H1 (cell line): ENCODE results near the gene SDSL. TPM values are rescaled to one million over a fixed set of nuclear protein-coding genes. Genes with fewer than 3 reads are reported as not detected.

Experiments
- CTCF ChIA-PET: fragments of 300-600 bp; sonication (Branson Sonifier 250); formaldehyde crosslinking; loops from one replicate; lab custom pipeline; 2021; ENCODE audit not compliant: partially characterized antibody; lab: Charles Lee
- POLR2A ChIA-PET: fragments of 300-600 bp; sonication (Branson Sonifier 250); formaldehyde crosslinking; loops from one replicate; lab custom pipeline; 2021; ENCODE audit warnings: inconsistent platforms; ENCODE audit not compliant: partially characterized antibody; lab: Charles Lee
- DNase-seq, 2 experiments: peaks; one replicate each; pipeline versions ENCODE4 v3.0.0 to v3.0.0-alpha.2; 2010 to 2022; ENCODE audit warnings: low spot score in 2 of 2, low read depth in 1 of 2, mixed read lengths in 1 of 2
- FAIRE-seq: peaks from 2 replicates; lab custom pipeline; 2011; peaks lifted over from hg19 to GRCh38; lab: Jason Lieb, UNC
- H2AFZ ChIP-seq: 2 replicates; pipeline ENCODE4 v1.8.1; 2012; ENCODE audit warnings: low read length, inconsistent platforms
- H2AK5ac ChIP-seq: 2 replicates; pipeline ENCODE4 v1.6.1; 2013; ENCODE audit warnings: low read depth, low read length
- H2BK120ac ChIP-seq: replicated peaks from 2 replicates; pipeline ENCODE3; 2013; ENCODE audit warnings: low read depth, low read length, inconsistent platforms
- H2BK12ac ChIP-seq: 2 replicates; pipeline ENCODE4 v1.6.1; 2013; ENCODE audit warnings: low read depth, low read length
- H2BK15ac ChIP-seq: 2 replicates; pipeline ENCODE4 v1.6.1; 2013; ENCODE audit warnings: low read length
- H2BK20ac ChIP-seq: 2 replicates; pipeline ENCODE4 v1.6.1; 2013; ENCODE audit warnings: low read length
- H2BK5ac ChIP-seq: 2 replicates; pipeline ENCODE4 v1.6.1; 2013; ENCODE audit warnings: low read depth, low read length
- H3K14ac ChIP-seq: 2 replicates; pipeline ENCODE4 v1.6.1; 2013; ENCODE audit warnings: inconsistent platforms; ENCODE audit not compliant: insufficient read length
- H3K18ac ChIP-seq: 2 replicates; pipeline ENCODE4 v1.6.1; 2013; ENCODE audit warnings: low read length; ENCODE audit errors: extremely low read depth
- H3K23ac ChIP-seq: 2 replicates; pipeline ENCODE4 v1.6.1; 2013; ENCODE audit warnings: inconsistent platforms; ENCODE audit not compliant: insufficient read length
- H3K23me2 ChIP-seq: 2 replicates; pipeline ENCODE4 v1.6.1; 2013; ENCODE audit warnings: low read depth, low read length
- H3K27ac ChIP-seq: 2 replicates; pipeline ENCODE4 v1.6.1; 2011; ENCODE audit warnings: low read depth, low read length, inconsistent platforms
- H3K27me3 ChIP-seq, 4 experiments: replicated peaks in 1 of 4; 1 replicate in 1 of 4; 2 replicates in 3 of 4; pipeline versions ENCODE4 v1.6.1 to v1.8.1; 2011 to 2013; ENCODE audit warnings: low read length in 3 of 4, mild to moderate bottlenecking in 3 of 4, inconsistent platforms in 2 of 4, mixed read lengths in 2 of 4, moderate library complexity in 1 of 4; ENCODE audit not compliant: control insufficient read depth in 3 of 4, insufficient read depth in 3 of 4; ENCODE audit errors: extremely low read depth in 1 of 4
- H3K36me3 ChIP-seq, 4 experiments: 2 replicates each; pipeline versions ENCODE4 v1.6.1 to v1.8.1; 2011 to 2013; ENCODE audit warnings: mild to moderate bottlenecking in 4 of 4, low read length in 3 of 4, moderate library complexity in 2 of 4, control low read depth in 1 of 4, inconsistent platforms in 1 of 4; ENCODE audit not compliant: insufficient read depth in 4 of 4, control insufficient read depth in 2 of 4
- H3K4ac ChIP-seq: replicated peaks from 2 replicates; pipeline ENCODE3; 2013; ENCODE audit warnings: low read length, low read depth, mixed read lengths, inconsistent platforms; ENCODE audit not compliant: insufficient read length
- H3K4me1 ChIP-seq, 4 experiments: replicated peaks in 1 of 4; 1 replicate in 1 of 4; 2 replicates in 3 of 4; pipeline versions ENCODE4 v1.6.1 to v1.8.1; 2011 to 2013; ENCODE audit warnings: low read length in 3 of 4, inconsistent platforms in 2 of 4, mixed read lengths in 1 of 4; ENCODE audit not compliant: insufficient read depth in 4 of 4, control insufficient read depth in 3 of 4
- H3K4me2 ChIP-seq, 2 experiments: 2 replicates each; pipeline versions ENCODE4 v1.6.1 to v1.8.1; 2011 to 2013; ENCODE audit warnings: low read depth in 2 of 2, low read length in 2 of 2, control low read depth in 1 of 2, inconsistent platforms in 1 of 2, mild to moderate bottlenecking in 1 of 2; ENCODE audit not compliant: insufficient read depth in 1 of 2
- H3K4me3 ChIP-seq, 4 experiments: fragments of 200-600, 300-600 bp in 1 of 4; sonication (generic), shearing (Covaris generic), sonication (Bioruptor Twin) in 1 of 4; 2 replicates each; pipeline versions ENCODE4 v1.5.1 to v1.8.1; 2011 to 2016; ENCODE audit warnings: low read length in 4 of 4, low read depth in 3 of 4, control low read depth in 2 of 4, inconsistent platforms in 2 of 4, mild to moderate bottlenecking in 2 of 4, mixed read lengths in 1 of 4, moderate library complexity in 1 of 4; ENCODE audit not compliant: insufficient read depth in 2 of 4; ENCODE audit errors: extremely low read depth in 1 of 4
- H3K56ac ChIP-seq: replicated peaks from 2 replicates; pipeline ENCODE3; 2013; ENCODE audit warnings: low read depth, mild to moderate bottlenecking, mixed read lengths, low read length, inconsistent platforms; ENCODE audit not compliant: insufficient read length
- H3K79me1 ChIP-seq: 2 replicates; pipeline ENCODE4 v1.6.1; 2013; ENCODE audit warnings: low read depth, low read length, control low read depth
- H3K79me2 ChIP-seq, 2 experiments: 2 replicates each; pipeline versions ENCODE4 v1.6.1 to v1.8.1; 2012 to 2013; ENCODE audit warnings: low read length in 2 of 2, mild to moderate bottlenecking in 2 of 2, inconsistent platforms in 1 of 2; ENCODE audit not compliant: insufficient read depth in 2 of 2, control insufficient read depth in 1 of 2
- H3K9ac ChIP-seq, 4 experiments: replicated peaks in 1 of 4; 1 replicate in 1 of 4; 2 replicates in 3 of 4; pipeline versions ENCODE4 v1.6.1 to v1.8.1; 2011 to 2013; ENCODE audit warnings: low read depth in 3 of 4, low read length in 3 of 4, control low read depth in 2 of 4, mild to moderate bottlenecking in 2 of 4, moderate library complexity in 2 of 4, inconsistent platforms in 1 of 4; ENCODE audit errors: extremely low read depth in 1 of 4
- H3K9me3 ChIP-seq, 2 experiments: 2 replicates each; pipeline versions ENCODE4 v1.6.1 to v1.8.1; 2012 to 2013; ENCODE audit warnings: mild to moderate bottlenecking in 2 of 2, moderate library complexity in 2 of 2, control low read depth in 1 of 2, inconsistent platforms in 1 of 2, low read depth in 1 of 2, low read length in 1 of 2, mixed read lengths in 1 of 2; ENCODE audit not compliant: insufficient read depth in 2 of 2
- H4K20me1 ChIP-seq, 2 experiments: replicated peaks in 1 of 2; 2 replicates each; pipeline versions ENCODE3 to v1.8.1; 2011 to 2013; ENCODE audit warnings: inconsistent platforms in 2 of 2, low read length in 2 of 2, mild to moderate bottlenecking in 1 of 2; ENCODE audit not compliant: insufficient read depth in 2 of 2, control insufficient read depth in 1 of 2
- H4K5ac ChIP-seq: 2 replicates; pipeline ENCODE4 v1.6.1; 2013; ENCODE audit warnings: low read length, low read depth, mixed read lengths, inconsistent platforms; ENCODE audit not compliant: insufficient read length
- H4K8ac ChIP-seq: 2 replicates; pipeline ENCODE4 v1.8.0; 2013; ENCODE audit warnings: mild to moderate bottlenecking, moderate library complexity, low read length, inconsistent platforms; ENCODE audit not compliant: insufficient read depth; ENCODE audit errors: extremely low read depth
- H4K91ac ChIP-seq: replicated peaks from 2 replicates; pipeline ENCODE3; 2013; ENCODE audit warnings: low read length, mixed read lengths, inconsistent platforms; ENCODE audit not compliant: insufficient read length
- CBX8 ChIP-seq: fragments of 300-800, 300-1000 bp; sonication (generic); IDR thresholded peaks from 2 replicates; pipeline ENCODE4 v1.7.1; 2016; ENCODE audit warnings: low read depth, low read length, borderline replicate concordance
- CTCF ChIP-seq, 3 experiments: IDR thresholded peaks; 1 replicate in 2 of 3; 2 replicates in 1 of 3; pipeline versions ENCODE4 v1.5.1 to v1.6.1; 2011; ENCODE audit warnings: low read length in 3 of 3, mild to moderate bottlenecking in 3 of 3, inconsistent platforms in 2 of 3, low read depth in 1 of 3, moderate library complexity in 1 of 3; ENCODE audit not compliant: insufficient read depth in 1 of 3; ENCODE audit errors: control extremely low read depth in 1 of 3
- EZH2 ChIP-seq: fragments of 200-600 bp; sonication (generic); IDR thresholded peaks from 2 replicates; pipeline ENCODE4 v1.7.1; 2012; ENCODE audit warnings: low read depth, mild to moderate bottlenecking, moderate library complexity, low read length, inconsistent platforms; ENCODE audit not compliant: severe bottlenecking
- KDM5A ChIP-seq: fragments of 200-600 bp; IDR thresholded peaks from 2 replicates; pipeline ENCODE4 v1.7.1; 2012; ENCODE audit warnings: mild to moderate bottlenecking, low read length, inconsistent platforms, mixed read lengths
- POLR2A ChIP-seq, 2 experiments: IDR thresholded peaks; 1 replicate in 1 of 2; 2 replicates in 1 of 2; pipeline ENCODE4 v1.6.1; 2011; ENCODE audit warnings: low read depth in 2 of 2, low read length in 2 of 2, mild to moderate bottlenecking in 2 of 2; ENCODE audit errors: control extremely low read depth in 1 of 2
- RFX5 ChIP-seq: IDR thresholded peaks from 2 replicates; pipeline ENCODE4 v1.6.1; 2011; ENCODE audit warnings: low read depth, low read length, improper control_type of control experiment, borderline replicate concordance
- SAP30 ChIP-seq: fragments of 300-600 bp; sonication (generic); IDR thresholded peaks from 2 replicates; pipeline ENCODE4 v1.7.1; 2012; ENCODE audit warnings: low read length, moderate library complexity, mild to moderate bottlenecking, inconsistent platforms; ENCODE audit not compliant: insufficient read depth, insufficient replicate concordance
- TAF7 ChIP-seq: optimal IDR thresholded peaks from 2 replicates; pipeline ENCODE3; 2011; ENCODE audit warnings: low read depth, mild to moderate bottlenecking, inconsistent platforms, low read length, moderate library complexity, borderline replicate concordance
- USF2 ChIP-seq: IDR thresholded peaks from 2 replicates; pipeline ENCODE4 v1.6.1; 2011; ENCODE audit warnings: low read length, improper control_type of control experiment
- WGBS, 2 experiments: shearing (Covaris generic) in 1 of 2; methylation state at CpG; one replicate each; pipeline versions ENCODE4 v1.1.6 to v1.1.7; 2013 to 2015; ENCODE audit warnings: low lambda C conversion rate in 2 of 2, mixed read lengths in 2 of 2, inconsistent platforms in 1 of 2, low coverage in 1 of 2, missing lambda C conversion rate in 1 of 2; ENCODE audit not compliant: insufficient replicate concordance in 2 of 2, insufficient coverage in 1 of 2, insufficient read length in 1 of 2; ENCODE audit errors: extremely low coverage in 1 of 2, missing lambda C conversion rate in 1 of 2; 5-methylcytosine and 5-hydroxymethylcytosine counted together
- polyA plus RNA-seq, 7 experiments: library from polyadenylated mRNA; depleted of rRNA in 3 of 7; stranded (reverse) in 5 of 7; unstranded in 2 of 7; fragments of >200 nt in 5 of 7; fragments of 200-250 nt in 2 of 7; gene quantifications; 1 replicate in 5 of 7; 2 replicates in 1 of 7; 4 replicates in 1 of 7; pipeline versions ENCODE4 v1.2.1 to v1.2.3, GENCODE V29; 2011 to 2013; ENCODE audit warnings: missing spikeins in 2 of 7, mixed read lengths in 2 of 7
- total RNA-seq: library from RNA; stranded (reverse); fragmentation: NEBNext Ultra II Directional; extraction: Animal tissue kit (Norgen Biotek cat#: 25700); gene quantifications from 2 replicates; pipeline ENCODE4 v1.2.1, GENCODE V29; 2021
- TF ChIP-seq, protein P1 (sequence below): IDR thresholded peaks from 2 replicates; pipeline ENCODE4 v1.6.1; 2012; ENCODE audit warnings: inconsistent platforms

SDSL gene
- total and polyA plus RNA-seq, 2 of the 8 experiments (the other 6 are each of a cell fraction or from before 2014, with no cell fraction given), result 0.69 to 1.3 TPM

DNA sequence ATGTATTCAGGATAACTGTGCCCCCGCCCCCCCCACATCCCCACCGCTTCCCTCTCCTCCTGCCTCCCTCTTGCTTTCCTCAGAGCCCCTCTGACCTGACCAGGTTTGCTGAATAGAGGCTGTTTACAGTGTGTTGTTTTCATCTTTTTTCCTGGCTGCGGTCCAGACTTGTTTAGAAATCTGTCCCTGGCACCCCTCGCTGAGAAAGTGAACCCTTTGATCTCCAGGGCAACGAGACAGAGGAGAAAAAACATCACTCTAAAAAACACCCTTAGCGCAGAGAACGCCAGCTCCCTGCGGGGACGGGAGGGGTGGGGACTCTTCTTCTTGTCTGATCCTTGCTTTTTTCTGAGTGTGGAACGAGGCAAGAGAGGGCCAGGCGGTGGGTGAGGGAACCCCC, 41.0 kb upstream of the SDSL start:
- Histone ChIP-seq H3K23ac (no peak overlapping the region), H4K20me1 (peaks cover 0 to 2% of the 10 kb centered on the region in 2 experiments), H3K4ac (no peak overlapping the region), H3K4me3 (no peak overlapping the region), H4K5ac (no peak overlapping the region), H3K79me1 (no peaks in the 10 kb centered on the region), H2BK12ac (no peak overlapping the region), H2BK20ac (no peak overlapping the region), H3K56ac (no peak overlapping the region), H3K4me2 (no peak overlapping the region), H2BK5ac (no peak overlapping the region; the same call in 1 of the 2 replicates), H3K9ac (no peak overlapping the region), H3K27ac (no peak overlapping the region), H3K4me1 (no peaks in the 10 kb centered on the region), H3K18ac (no peak overlapping the region), H3K14ac (no peak overlapping the region), H2BK15ac (no peak overlapping the region), H2BK120ac (no peak overlapping the region), H4K8ac (no peak overlapping the region), H3K23me2 (no peaks in the 10 kb centered on the region), H2AFZ (no peak overlapping the region), H3K27me3 (no peaks in the 10 kb centered on the region), H4K91ac (no peak overlapping the region), H3K36me3 (peaks cover 0 to 6% (median 3%) of the 10 kb centered on the region in 4 experiments; a peak in 4 of 8 replicates), H3K9me3 (no peaks in the 10 kb centered on the region), H2AK5ac (no peak overlapping the region), H3K79me2 (no peaks in the 10 kb centered on the region)
- DNase-seq (no peak), FAIRE-seq (no peak)
- ChIA-PET POLR2A (no interaction called here), CTCF (interaction anchor here (0.8 to 1.9 kb wide), 3 partner anchors 13 to 62 kb away, joined by 3 to 4 read pairs (median 3); no protein-coding TSS in a partner anchor)
- WGBS, 2 experiments, result 84% methylated on average over 11 of the region's 11 CpGs; no CpG with 5 or more reads in 1 of the 2 experiments
- no peak for TF ChIP-seq CTCF (IDR thresholded peaks at IDR 0.05; ENCODE audit: control extremely low read depth in 1 of 3, insufficient read depth in 1 of 3, low read depth in 1 of 3, low read length in 3 of 3)
- TF ChIP-seq TAF7, result no peak
- TF ChIP-seq POLR2A (IDR thresholded peaks at IDR 0.05; ENCODE audit: control extremely low read depth in 1 of 2, low read depth in 2 of 2, low read length in 2 of 2), result no peak
- no peak for TF ChIP-seq RFX5
- TF ChIP-seq EZH2, result no peak
- no peak for TF ChIP-seq KDM5A
- TF ChIP-seq USF2, result no peak
- TF ChIP-seq SAP30, result no peak
- no peak for TF ChIP-seq CBX8
- TF ChIP-seq, protein P1, sequence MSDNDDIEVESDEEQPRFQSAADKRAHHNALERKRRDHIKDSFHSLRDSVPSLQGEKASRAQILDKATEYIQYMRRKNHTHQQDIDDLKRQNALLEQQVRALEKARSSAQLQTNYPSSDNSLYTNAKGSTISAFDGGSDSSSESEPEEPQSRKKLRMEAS, result no peak
